Uterus (tissue), 2 donors: Measurements from ENCODE around the gene SFMBT2.

Experiments used
- POLR2A ChIP-seq, 2 donors: fragments of 450-650 bp; IDR thresholded peaks; one replicate each; pipeline ENCODE4 v1.6.1; 2016; ENCODE audit warnings: antibody characterized with exemption in 2 of 2, mild to moderate bottlenecking in 1 of 2, moderate library complexity in 1 of 2
- TF ChIP-seq, protein P1 (sequence below), 4 experiments: fragments of 200-600 bp in 2 of 4; fragments of 450-650 bp in 2 of 4; sonication (generic) in 2 of 4; IDR thresholded peaks; one replicate each; pipeline ENCODE4 v1.5.1; 2016 to 2019; ENCODE audit warnings: antibody characterized with exemption in 4 of 4, mild to moderate bottlenecking in 2 of 4, moderate library complexity in 1 of 4

DNA sequence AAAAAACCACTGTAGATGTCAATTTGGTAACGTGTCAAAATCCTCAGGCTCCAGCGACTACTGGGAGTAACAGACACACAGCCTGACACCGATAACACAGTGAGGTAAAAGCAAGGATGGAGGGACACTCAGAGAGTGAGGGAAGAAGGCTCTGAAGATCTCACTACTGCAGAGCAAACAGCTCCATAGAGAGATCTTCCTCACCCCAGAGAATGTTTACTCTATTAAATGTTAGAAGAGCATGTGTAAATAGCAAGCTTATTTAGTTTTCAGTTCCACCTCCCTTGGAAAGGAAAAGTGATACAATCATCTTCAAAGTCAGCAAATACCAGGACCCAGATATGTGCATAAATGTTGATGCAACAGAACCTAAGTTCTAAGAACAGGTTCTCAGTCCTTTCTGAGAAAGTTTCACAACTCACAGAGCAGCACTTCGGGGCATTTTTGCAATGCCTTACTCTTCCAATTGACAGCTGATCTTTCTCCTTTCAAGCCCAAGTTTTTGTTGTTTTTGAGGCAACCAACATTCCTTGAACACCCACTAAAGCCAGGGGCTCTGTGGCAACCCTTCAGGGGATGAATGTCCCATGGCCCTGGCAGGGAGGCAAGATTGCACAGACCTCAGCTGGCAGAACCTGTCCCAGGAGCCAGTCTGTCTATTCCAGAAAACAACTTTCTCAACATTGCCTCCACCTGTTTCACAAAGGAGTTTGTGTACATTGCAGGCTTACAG lies 177.4 kb downstream of the SFMBT2 start:
- TF ChIP-seq POLR2A (IDR thresholded peaks at IDR 0.05): no peak
- TF ChIP-seq, protein P1, sequence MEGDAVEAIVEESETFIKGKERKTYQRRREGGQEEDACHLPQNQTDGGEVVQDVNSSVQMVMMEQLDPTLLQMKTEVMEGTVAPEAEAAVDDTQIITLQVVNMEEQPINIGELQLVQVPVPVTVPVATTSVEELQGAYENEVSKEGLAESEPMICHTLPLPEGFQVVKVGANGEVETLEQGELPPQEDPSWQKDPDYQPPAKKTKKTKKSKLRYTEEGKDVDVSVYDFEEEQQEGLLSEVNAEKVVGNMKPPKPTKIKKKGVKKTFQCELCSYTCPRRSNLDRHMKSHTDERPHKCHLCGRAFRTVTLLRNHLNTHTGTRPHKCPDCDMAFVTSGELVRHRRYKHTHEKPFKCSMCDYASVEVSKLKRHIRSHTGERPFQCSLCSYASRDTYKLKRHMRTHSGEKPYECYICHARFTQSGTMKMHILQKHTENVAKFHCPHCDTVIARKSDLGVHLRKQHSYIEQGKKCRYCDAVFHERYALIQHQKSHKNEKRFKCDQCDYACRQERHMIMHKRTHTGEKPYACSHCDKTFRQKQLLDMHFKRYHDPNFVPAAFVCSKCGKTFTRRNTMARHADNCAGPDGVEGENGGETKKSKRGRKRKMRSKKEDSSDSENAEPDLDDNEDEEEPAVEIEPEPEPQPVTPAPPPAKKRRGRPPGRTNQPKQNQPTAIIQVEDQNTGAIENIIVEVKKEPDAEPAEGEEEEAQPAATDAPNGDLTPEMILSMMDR (IDR thresholded peaks at IDR 0.05): no peak
